GM06990 (cell line): ENCODE data around the gene MRPL27.

ENCODE experiments used
- DNase-seq: peaks from one replicate; pipeline ENCODE4 v3.0.0-alpha.2; 2011; ENCODE audit not compliant: insufficient read length; ENCODE audit errors: extremely low read depth
- H3K27me3 ChIP-seq: replicated peaks from 2 replicates; pipeline ENCODE4 v1.6.0; 2011; ENCODE audit warnings: low read length; ENCODE audit not compliant: control insufficient read depth, insufficient read depth
- H3K36me3 ChIP-seq: 2 replicates; pipeline ENCODE4 v1.5.1; 2011; ENCODE audit warnings: low read length; ENCODE audit not compliant: control insufficient read depth, insufficient read depth
- H3K4me3 ChIP-seq: replicated peaks from 2 replicates; pipeline ENCODE4 v1.5.1; 2011; ENCODE audit warnings: low read depth, mild to moderate bottlenecking, control low read depth, low read length
- TF ChIP-seq, protein P1 (sequence below): IDR thresholded peaks from 2 replicates; pipeline ENCODE4 v1.5.1; 2011; ENCODE audit warnings: low read length, control low read depth, mild to moderate bottlenecking, inconsistent platforms; ENCODE audit not compliant: insufficient read depth, poor library complexity, severe bottlenecking

MRPL27 gene

DNA sequence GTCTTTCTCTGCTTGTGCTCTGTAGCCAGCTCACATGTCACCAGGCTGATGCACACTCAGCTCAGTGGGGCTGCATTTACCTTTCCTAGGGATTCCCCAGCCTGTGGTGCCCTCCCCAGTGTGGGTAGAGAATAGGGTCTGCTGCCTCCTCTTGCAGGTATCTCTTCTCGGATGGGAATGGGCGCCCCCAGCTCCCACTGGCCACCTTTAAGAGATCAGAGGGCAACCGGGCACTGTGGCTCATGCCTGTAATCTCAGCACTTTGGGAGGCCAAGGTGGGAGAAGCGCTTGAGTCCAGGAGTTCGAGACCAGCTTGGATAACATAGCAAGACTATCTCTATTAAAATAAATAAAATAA lies 23.8 kb downstream of the MRPL27 start:
- Histone ChIP-seq H3K4me3 (no peak overlapping the region), H3K27me3 (no peaks in the 10 kb centered on the region), H3K36me3 (peaks cover 4% of the 10 kb centered on the region)
- no peak for DNase-seq
- TF ChIP-seq, protein P1, sequence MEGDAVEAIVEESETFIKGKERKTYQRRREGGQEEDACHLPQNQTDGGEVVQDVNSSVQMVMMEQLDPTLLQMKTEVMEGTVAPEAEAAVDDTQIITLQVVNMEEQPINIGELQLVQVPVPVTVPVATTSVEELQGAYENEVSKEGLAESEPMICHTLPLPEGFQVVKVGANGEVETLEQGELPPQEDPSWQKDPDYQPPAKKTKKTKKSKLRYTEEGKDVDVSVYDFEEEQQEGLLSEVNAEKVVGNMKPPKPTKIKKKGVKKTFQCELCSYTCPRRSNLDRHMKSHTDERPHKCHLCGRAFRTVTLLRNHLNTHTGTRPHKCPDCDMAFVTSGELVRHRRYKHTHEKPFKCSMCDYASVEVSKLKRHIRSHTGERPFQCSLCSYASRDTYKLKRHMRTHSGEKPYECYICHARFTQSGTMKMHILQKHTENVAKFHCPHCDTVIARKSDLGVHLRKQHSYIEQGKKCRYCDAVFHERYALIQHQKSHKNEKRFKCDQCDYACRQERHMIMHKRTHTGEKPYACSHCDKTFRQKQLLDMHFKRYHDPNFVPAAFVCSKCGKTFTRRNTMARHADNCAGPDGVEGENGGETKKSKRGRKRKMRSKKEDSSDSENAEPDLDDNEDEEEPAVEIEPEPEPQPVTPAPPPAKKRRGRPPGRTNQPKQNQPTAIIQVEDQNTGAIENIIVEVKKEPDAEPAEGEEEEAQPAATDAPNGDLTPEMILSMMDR: no peak

GRCh38 chr17:50348522-50349242 lies 24.3 kb downstream of the MRPL27 start:
- Histone ChIP-seq H3K36me3 (no peaks in the 10 kb centered on the region; the same call in none of the 2 replicates), H3K4me3 (no peak overlapping the region), H3K27me3 (no peaks in the 10 kb centered on the region)
- no peak for DNase-seq
- TF ChIP-seq, protein P1: no peak

DNA sequence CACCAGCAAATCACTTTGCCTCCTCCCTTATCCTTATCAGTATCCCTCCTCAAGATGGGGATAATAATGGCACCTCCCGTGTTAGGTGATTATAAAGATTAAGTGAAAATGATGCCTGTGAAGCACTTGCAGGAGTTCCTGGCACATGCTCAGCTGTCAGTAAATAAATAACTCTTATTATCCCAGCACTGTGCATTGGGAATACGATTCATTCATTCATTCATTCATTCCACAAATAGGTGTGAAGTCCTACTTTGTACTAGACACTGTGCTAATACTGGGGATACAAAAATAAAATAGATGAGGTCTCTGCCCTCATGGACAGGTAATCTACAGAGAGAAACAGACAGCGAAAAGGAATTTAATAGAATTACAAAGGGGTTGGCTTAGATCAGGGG lies 25.1 kb downstream of the MRPL27 start:
- no peaks in the 10 kb centered on the region for H3K27me3 ChIP-seq
- DNase-seq: no peak
- no peak overlapping the region for H3K4me3 ChIP-seq
- TF ChIP-seq, protein P1: no peak
- H3K36me3 ChIP-seq: no peaks in the 10 kb centered on the region; the same call in 1 of the 2 replicates

- Histone ChIP-seq H3K36me3 (no peaks in the 10 kb centered on the region; the same call in 1 of the 2 replicates), H3K4me3 (peak overlapping the region; percentile 82), H3K27me3 (no peaks in the 10 kb centered on the region)
- TF ChIP-seq, protein P1: no peak
- no peak for DNase-seq
Measured at GRCh38 chr17:50347117-50347893, 25.7 kb downstream of the MRPL27 start.

DNA sequence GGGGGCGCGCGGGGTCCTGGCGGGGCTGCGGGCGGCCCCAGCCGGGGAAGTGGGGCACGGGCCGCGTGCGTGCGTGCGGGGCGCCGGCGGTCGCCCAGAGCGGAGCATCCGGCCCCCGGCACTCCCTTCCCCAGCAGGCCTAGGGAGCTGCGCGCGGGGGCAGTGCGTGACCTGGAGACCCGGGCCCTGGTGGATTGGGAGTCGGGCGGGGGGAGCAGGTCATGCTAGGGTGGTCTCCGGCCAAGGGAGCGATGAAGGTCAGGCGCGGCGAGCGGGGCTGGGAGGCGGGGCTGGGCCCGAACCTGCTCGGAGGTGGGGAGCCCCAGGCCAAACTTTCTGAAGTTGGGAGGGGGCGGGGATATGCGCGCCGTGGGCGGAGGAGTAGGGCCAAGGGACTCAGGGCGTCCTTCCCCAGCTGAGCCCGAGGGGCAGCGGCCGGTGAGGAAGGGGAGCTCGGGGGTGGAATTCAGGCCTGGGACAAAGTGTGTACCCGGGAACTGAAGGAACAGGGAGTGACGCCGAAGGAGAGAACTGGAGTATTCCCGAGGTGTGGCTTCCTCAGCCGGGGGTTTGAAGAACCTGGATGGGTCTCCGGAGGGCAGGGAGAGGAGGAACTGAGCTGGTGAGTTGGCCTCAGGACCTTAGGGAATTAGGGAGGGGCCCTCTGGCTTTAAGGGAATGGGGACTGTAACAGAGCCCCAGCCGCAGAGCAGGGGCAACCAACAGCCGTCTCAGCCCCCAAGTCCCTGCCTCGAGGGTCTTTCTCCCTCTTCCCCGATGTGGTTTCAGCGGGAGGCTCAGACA lies 26.5 kb downstream of the MRPL27 start:
- Histone ChIP-seq H3K4me3 (peak overlapping the region; percentile 82), H3K36me3 (no peaks in the 10 kb centered on the region; the same call in 1 of the 2 replicates), H3K27me3 (no peaks in the 10 kb centered on the region)
- TF ChIP-seq, protein P1: no peak
- no peak for DNase-seq
